ENCODE results near the gene NFATC4. TPM values are rescaled to one million over a fixed set of nuclear protein-coding genes. Genes with fewer than 3 reads are reported as not detected.

Gene NFATC4
- total and polyA plus RNA-seq, 5 experiments from 2014 or later = not detected

- H3K4me1 Mint-ChIP-seq = peaks cover 7 to 17% (median 12%) of the 10 kb centered on the region in 4 donors
- POLR2A ChIA-PET = no interaction called here
- ATAC-seq = no peak
- peaks cover 0 to 10% (median 1%) of the 10 kb centered on the region in 5 donors for H3K27me3 Mint-ChIP-seq
- peak overlapping the region in 5 of 10 donors; percentile 7 to 44 (median 16) for H3K27ac Mint-ChIP-seq
- DNase-seq = no peak
- peak overlapping the region; percentile 27 to 60 (median 44) for H3K4me3 Mint-ChIP-seq
- no peaks in the 10 kb centered on the region for H3K9me3 Mint-ChIP-seq
- H3K36me3 Mint-ChIP-seq = no peaks in the 10 kb centered on the region
Observed at GRCh38 chr14:24397639-24398292, 29.8 kb downstream of the NFATC4 start.

- H3K9me3 Mint-ChIP-seq = no peaks in the 10 kb centered on the region
- POLR2A ChIA-PET = interaction anchor here (0.9 to 1.1 kb wide), 2 partner anchors 31 to 33 kb away, joined by 3 read pairs; partner anchors contain the start of genes CBLN3 and KHNYN
- peaks cover 0 to 10% (median 3%) of the 10 kb centered on the region in 5 donors for H3K27me3 Mint-ChIP-seq
- no peak overlapping the region for H3K27ac Mint-ChIP-seq
- ATAC-seq (no peak), DNase-seq (peak in 1 of 10 donors; percentile 43)
- H3K4me3 Mint-ChIP-seq = peak overlapping the region in 3 of 10 donors; percentile 27 to 60 (median 39)
- no peaks in the 10 kb centered on the region for H3K36me3 Mint-ChIP-seq
- H3K4me1 Mint-ChIP-seq = peaks cover 7 to 17% (median 12%) of the 10 kb centered on the region in 4 donors
Observed at GRCh38 chr14:24398293-24398652, 30.3 kb downstream of the NFATC4 start.

- peak; percentile 87 to 95 for ATAC-seq
- Mint-ChIP-seq H3K27me3 (peaks cover 0 to 10% (median 2%) of the 10 kb centered on the region in 5 donors), H3K27ac (peak within 1 kb of the TSS in 5 of 10 donors; percentile 9 to 63 (median 43)), H3K9me3 (no peaks in the 10 kb centered on the region), H3K4me1 (peaks cover 7 to 17% (median 12%) of the 10 kb centered on the region in 4 donors), H3K36me3 (no peaks in the 10 kb centered on the region), H3K4me3 (peak within 1 kb of the TSS; percentile 72 to 84 (median 77))
- POLR2A ChIA-PET = interaction anchor here (0.9 to 1.5 kb wide), 4 partner anchors 31 to 87 kb away, joined by 3 to 4 read pairs (median 3); partner anchors contain the start of genes CBLN3, KHNYN and LTB4R
- DNase-seq = peak; percentile 16 to 74 (median 36)
Observed at GRCh38 chr14:24398653-24399446, 30.9 kb downstream of the NFATC4 start, which contains the start of gene NYNRIN. Gene NYNRIN (plus strand): TSS chr14:24399003. CDS start chr14:24399247, 244 bp downstream.

GRCh38 chr14:24399447-24399822 is 31.5 kb downstream of the NFATC4 start:
- Mint-ChIP-seq H3K36me3 (no peaks in the 10 kb centered on the region), H3K27ac (peak overlapping the region in 5 of 10 donors; percentile 9 to 63 (median 43)), H3K27me3 (peaks cover 0 to 10% (median 2%) of the 10 kb centered on the region in 5 donors), H3K4me3 (peak overlapping the region; percentile 72 to 84 (median 77)), H3K4me1 (peaks cover 7 to 17% (median 12%) of the 10 kb centered on the region in 4 donors), H3K9me3 (no peaks in the 10 kb centered on the region)
- POLR2A ChIA-PET = interaction anchor here (0.9 to 1.5 kb wide), 4 partner anchors 30 to 88 kb away, joined by 3 to 4 read pairs (median 3); partner anchors contain the start of genes CBLN3, KHNYN and LTB4R
- peak in 1 of 2 donors; percentile 6 for ATAC-seq
- DNase-seq = no peak

- Mint-ChIP-seq H3K9me3 (no peaks in the 10 kb centered on the region), H3K4me1 (peaks cover 7 to 17% (median 12%) of the 10 kb centered on the region in 4 donors), H3K27ac (peak overlapping the region in 2 of 10 donors; percentile 32 to 81), H3K36me3 (no peaks in the 10 kb centered on the region), H3K4me3 (peak overlapping the region; percentile 52 to 84 (median 77)), H3K27me3 (peaks cover 0 to 14% (median 2%) of the 10 kb centered on the region in 5 donors)
- POLR2A ChIA-PET = interaction anchor here (0.6 to 1.5 kb wide), 2 partner anchors 21 to 61 kb away, joined by 3 read pairs; no protein-coding TSS in a partner anchor
- DNase-seq (peak in 1 of 10 donors; percentile 53), ATAC-seq (no peak)
Observed at GRCh38 chr14:24399999-24400718, 32.2 kb downstream of the NFATC4 start.

- Mint-ChIP-seq H3K27ac (no peak overlapping the region), H3K27me3 (peaks cover 0 to 14% (median 9%) of the 10 kb centered on the region in 5 donors), H3K9me3 (no peaks in the 10 kb centered on the region), H3K4me3 (no peak overlapping the region), H3K4me1 (peaks cover 7 to 17% (median 12%) of the 10 kb centered on the region in 4 donors), H3K36me3 (no peaks in the 10 kb centered on the region)
- POLR2A ChIA-PET = no interaction called here
- peak in 1 of 10 donors; percentile 51 for DNase-seq
- no peak for ATAC-seq
Observed at GRCh38 chr14:24401810-24402702, 34.1 kb downstream of the NFATC4 start.

- Mint-ChIP-seq H3K27ac (peak overlapping the region in 2 of 10 donors; percentile 12 to 17), H3K27me3 (peaks cover 0 to 16% (median 9%) of the 10 kb centered on the region in 5 donors)
- POLR2A ChIA-PET = no interaction called here
Observed at GRCh38 chr14:24403294-24403998, 35.5 kb downstream of the NFATC4 start.

GRCh38 chr14:24404814-24405213 is 36.8 kb downstream of the NFATC4 start:
- Mint-ChIP-seq H3K4me1 (peaks cover 1 to 7% (median 5%) of the 10 kb centered on the region in 4 donors), H3K27ac (no peak overlapping the region)
- POLR2A ChIA-PET = no interaction called here

More at GRCh38 chr14:24403294-24403998, 35.5 kb downstream of the NFATC4 start:
- Mint-ChIP-seq H3K4me1 (peaks cover 5 to 17% (median 12%) of the 10 kb centered on the region in 4 donors), H3K36me3 (no peaks in the 10 kb centered on the region), H3K9me3 (no peaks in the 10 kb centered on the region), H3K4me3 (no peak overlapping the region)
- no peak for DNase-seq
- no peak for ATAC-seq

GRCh38 chr14:24406416-24406815 is 38.4 kb downstream of the NFATC4 start:
- Mint-ChIP-seq H3K27ac (no peak overlapping the region), H3K9me3 (no peaks in the 10 kb centered on the region)

More at GRCh38 chr14:24404814-24405213, 36.8 kb downstream of the NFATC4 start:
- H3K27me3 Mint-ChIP-seq = peaks cover 0 to 14% (median 9%) of the 10 kb centered on the region in 5 donors
- no peaks in the 10 kb centered on the region for H3K9me3 Mint-ChIP-seq
- no peak for DNase-seq
- H3K4me3 Mint-ChIP-seq = no peak overlapping the region
- ATAC-seq = no peak
- H3K36me3 Mint-ChIP-seq = no peaks in the 10 kb centered on the region

GRCh38 chr14:24407608-24408325 is 39.8 kb downstream of the NFATC4 start:
- no peak overlapping the region for H3K4me3 Mint-ChIP-seq
- no peaks in the 10 kb centered on the region for H3K4me1 Mint-ChIP-seq
- no peaks in the 10 kb centered on the region for H3K36me3 Mint-ChIP-seq
- POLR2A ChIA-PET = interaction anchor here (0.7 kb wide), 1 partner anchor 22 kb away, joined by 3 read pairs; the partner anchor contains the start of gene KHNYN
- H3K27ac Mint-ChIP-seq = no peak overlapping the region
- ATAC-seq = no peak
- no peaks in the 10 kb centered on the region for H3K9me3 Mint-ChIP-seq
- peak in 1 of 10 donors; percentile 45 for DNase-seq
- H3K27me3 Mint-ChIP-seq = peaks cover 0 to 14% (median 4%) of the 10 kb centered on the region in 5 donors

More at GRCh38 chr14:24406416-24406815, 38.4 kb downstream of the NFATC4 start:
- Mint-ChIP-seq H3K27me3 (peaks cover 0 to 14% (median 9%) of the 10 kb centered on the region in 5 donors), H3K4me1 (peaks cover 0 to 2% (median 0%) of the 10 kb centered on the region in 4 donors), H3K4me3 (no peak overlapping the region), H3K36me3 (no peaks in the 10 kb centered on the region)
- POLR2A ChIA-PET = no interaction called here
- no peak for DNase-seq
- ATAC-seq = no peak

Measured in naive thymus-derived CD8-positive, alpha-beta T cell (primary cell).